H1 (cell line): ENCODE data around the gene MCC. TPM values are rescaled to one million over a fixed set of nuclear protein-coding genes. Genes with fewer than 3 reads are reported as not detected.

Source experiments
- CTCF ChIA-PET: fragments of 300-600 bp; sonication (Branson Sonifier 250); formaldehyde crosslinking; loops from one replicate; lab custom pipeline; 2021; ENCODE audit not compliant: partially characterized antibody; lab: Charles Lee
- POLR2A ChIA-PET: fragments of 300-600 bp; sonication (Branson Sonifier 250); formaldehyde crosslinking; loops from one replicate; lab custom pipeline; 2021; ENCODE audit warnings: inconsistent platforms; ENCODE audit not compliant: partially characterized antibody; lab: Charles Lee
- DNase-seq, 2 experiments: peaks; one replicate each; pipeline versions ENCODE4 v3.0.0 to v3.0.0-alpha.2; 2010 to 2022; ENCODE audit warnings: low spot score in 2 of 2, low read depth in 1 of 2, mixed read lengths in 1 of 2
- FAIRE-seq: peaks from 2 replicates; lab custom pipeline; 2011; peaks lifted over from hg19 to GRCh38; lab: Jason Lieb, UNC
- H2AFZ ChIP-seq: 2 replicates; pipeline ENCODE4 v1.8.1; 2012; ENCODE audit warnings: low read length, inconsistent platforms
- H2AK5ac ChIP-seq: 2 replicates; pipeline ENCODE4 v1.6.1; 2013; ENCODE audit warnings: low read depth, low read length
- H2BK120ac ChIP-seq: replicated peaks from 2 replicates; pipeline ENCODE3; 2013; ENCODE audit warnings: low read depth, low read length, inconsistent platforms
- H2BK12ac ChIP-seq: 2 replicates; pipeline ENCODE4 v1.6.1; 2013; ENCODE audit warnings: low read depth, low read length
- H2BK15ac ChIP-seq: 2 replicates; pipeline ENCODE4 v1.6.1; 2013; ENCODE audit warnings: low read length
- H2BK20ac ChIP-seq: 2 replicates; pipeline ENCODE4 v1.6.1; 2013; ENCODE audit warnings: low read length
- H2BK5ac ChIP-seq: 2 replicates; pipeline ENCODE4 v1.6.1; 2013; ENCODE audit warnings: low read depth, low read length
- H3K14ac ChIP-seq: 2 replicates; pipeline ENCODE4 v1.6.1; 2013; ENCODE audit warnings: inconsistent platforms; ENCODE audit not compliant: insufficient read length
- H3K18ac ChIP-seq: 2 replicates; pipeline ENCODE4 v1.6.1; 2013; ENCODE audit warnings: low read length; ENCODE audit errors: extremely low read depth
- H3K23ac ChIP-seq: 2 replicates; pipeline ENCODE4 v1.6.1; 2013; ENCODE audit warnings: inconsistent platforms; ENCODE audit not compliant: insufficient read length
- H3K23me2 ChIP-seq: 2 replicates; pipeline ENCODE4 v1.6.1; 2013; ENCODE audit warnings: low read depth, low read length
- H3K27ac ChIP-seq: 2 replicates; pipeline ENCODE4 v1.6.1; 2011; ENCODE audit warnings: low read depth, low read length, inconsistent platforms
- H3K27me3 ChIP-seq, 4 experiments: replicated peaks in 1 of 4; 1 replicate in 1 of 4; 2 replicates in 3 of 4; pipeline versions ENCODE4 v1.6.1 to v1.8.1; 2011 to 2013; ENCODE audit warnings: low read length in 3 of 4, mild to moderate bottlenecking in 3 of 4, inconsistent platforms in 2 of 4, mixed read lengths in 2 of 4, moderate library complexity in 1 of 4; ENCODE audit not compliant: control insufficient read depth in 3 of 4, insufficient read depth in 3 of 4; ENCODE audit errors: extremely low read depth in 1 of 4
- H3K36me3 ChIP-seq, 4 experiments: 2 replicates each; pipeline versions ENCODE4 v1.6.1 to v1.8.1; 2011 to 2013; ENCODE audit warnings: mild to moderate bottlenecking in 4 of 4, low read length in 3 of 4, moderate library complexity in 2 of 4, control low read depth in 1 of 4, inconsistent platforms in 1 of 4; ENCODE audit not compliant: insufficient read depth in 4 of 4, control insufficient read depth in 2 of 4
- H3K4ac ChIP-seq: replicated peaks from 2 replicates; pipeline ENCODE3; 2013; ENCODE audit warnings: low read length, low read depth, mixed read lengths, inconsistent platforms; ENCODE audit not compliant: insufficient read length
- H3K4me1 ChIP-seq, 4 experiments: replicated peaks in 1 of 4; 1 replicate in 1 of 4; 2 replicates in 3 of 4; pipeline versions ENCODE4 v1.6.1 to v1.8.1; 2011 to 2013; ENCODE audit warnings: low read length in 3 of 4, inconsistent platforms in 2 of 4, mixed read lengths in 1 of 4; ENCODE audit not compliant: insufficient read depth in 4 of 4, control insufficient read depth in 3 of 4
- H3K4me2 ChIP-seq, 2 experiments: 2 replicates each; pipeline versions ENCODE4 v1.6.1 to v1.8.1; 2011 to 2013; ENCODE audit warnings: low read depth in 2 of 2, low read length in 2 of 2, control low read depth in 1 of 2, inconsistent platforms in 1 of 2, mild to moderate bottlenecking in 1 of 2; ENCODE audit not compliant: insufficient read depth in 1 of 2
- H3K4me3 ChIP-seq, 4 experiments: fragments of 200-600, 300-600 bp in 1 of 4; sonication (generic), shearing (Covaris generic), sonication (Bioruptor Twin) in 1 of 4; 2 replicates each; pipeline versions ENCODE4 v1.5.1 to v1.8.1; 2011 to 2016; ENCODE audit warnings: low read length in 4 of 4, low read depth in 3 of 4, control low read depth in 2 of 4, inconsistent platforms in 2 of 4, mild to moderate bottlenecking in 2 of 4, mixed read lengths in 1 of 4, moderate library complexity in 1 of 4; ENCODE audit not compliant: insufficient read depth in 2 of 4; ENCODE audit errors: extremely low read depth in 1 of 4
- H3K56ac ChIP-seq: replicated peaks from 2 replicates; pipeline ENCODE3; 2013; ENCODE audit warnings: low read depth, mild to moderate bottlenecking, mixed read lengths, low read length, inconsistent platforms; ENCODE audit not compliant: insufficient read length
- H3K79me1 ChIP-seq: 2 replicates; pipeline ENCODE4 v1.6.1; 2013; ENCODE audit warnings: low read depth, low read length, control low read depth
- H3K79me2 ChIP-seq, 2 experiments: 2 replicates each; pipeline versions ENCODE4 v1.6.1 to v1.8.1; 2012 to 2013; ENCODE audit warnings: low read length in 2 of 2, mild to moderate bottlenecking in 2 of 2, inconsistent platforms in 1 of 2; ENCODE audit not compliant: insufficient read depth in 2 of 2, control insufficient read depth in 1 of 2
- H3K9ac ChIP-seq, 4 experiments: replicated peaks in 1 of 4; 1 replicate in 1 of 4; 2 replicates in 3 of 4; pipeline versions ENCODE4 v1.6.1 to v1.8.1; 2011 to 2013; ENCODE audit warnings: low read depth in 3 of 4, low read length in 3 of 4, control low read depth in 2 of 4, mild to moderate bottlenecking in 2 of 4, moderate library complexity in 2 of 4, inconsistent platforms in 1 of 4; ENCODE audit errors: extremely low read depth in 1 of 4
- H3K9me3 ChIP-seq, 2 experiments: 2 replicates each; pipeline versions ENCODE4 v1.6.1 to v1.8.1; 2012 to 2013; ENCODE audit warnings: mild to moderate bottlenecking in 2 of 2, moderate library complexity in 2 of 2, control low read depth in 1 of 2, inconsistent platforms in 1 of 2, low read depth in 1 of 2, low read length in 1 of 2, mixed read lengths in 1 of 2; ENCODE audit not compliant: insufficient read depth in 2 of 2
- H4K20me1 ChIP-seq, 2 experiments: replicated peaks in 1 of 2; 2 replicates each; pipeline versions ENCODE3 to v1.8.1; 2011 to 2013; ENCODE audit warnings: inconsistent platforms in 2 of 2, low read length in 2 of 2, mild to moderate bottlenecking in 1 of 2; ENCODE audit not compliant: insufficient read depth in 2 of 2, control insufficient read depth in 1 of 2
- H4K5ac ChIP-seq: 2 replicates; pipeline ENCODE4 v1.6.1; 2013; ENCODE audit warnings: low read length, low read depth, mixed read lengths, inconsistent platforms; ENCODE audit not compliant: insufficient read length
- H4K8ac ChIP-seq: 2 replicates; pipeline ENCODE4 v1.8.0; 2013; ENCODE audit warnings: mild to moderate bottlenecking, moderate library complexity, low read length, inconsistent platforms; ENCODE audit not compliant: insufficient read depth; ENCODE audit errors: extremely low read depth
- H4K91ac ChIP-seq: replicated peaks from 2 replicates; pipeline ENCODE3; 2013; ENCODE audit warnings: low read length, mixed read lengths, inconsistent platforms; ENCODE audit not compliant: insufficient read length
- CEBPB ChIP-seq: IDR thresholded peaks from 2 replicates; pipeline ENCODE4 v1.6.1; 2012; ENCODE audit warnings: low read depth, low read length
- CHD1 ChIP-seq: IDR thresholded peaks from 2 replicates; pipeline ENCODE4 v1.6.1; 2012; ENCODE audit warnings: low read depth, low read length, improper control_type of control experiment
- EGR1 ChIP-seq: IDR thresholded peaks from 2 replicates; pipeline ENCODE4 v1.6.1; 2011; ENCODE audit warnings: low read depth, low read length, borderline replicate concordance
- GABPA ChIP-seq: IDR thresholded peaks from 2 replicates; pipeline ENCODE4 v1.6.1; 2011; ENCODE audit warnings: mild to moderate bottlenecking, low read length, moderate library complexity, borderline replicate concordance; ENCODE audit not compliant: insufficient read depth
- MAFK ChIP-seq: IDR thresholded peaks from 2 replicates; pipeline ENCODE4 v1.6.1; 2012; ENCODE audit warnings: low read depth, mild to moderate bottlenecking, improper control_type of control experiment, low read length
- POLR2A ChIP-seq, 2 experiments: IDR thresholded peaks; 1 replicate in 1 of 2; 2 replicates in 1 of 2; pipeline ENCODE4 v1.6.1; 2011; ENCODE audit warnings: low read depth in 2 of 2, low read length in 2 of 2, mild to moderate bottlenecking in 2 of 2; ENCODE audit errors: control extremely low read depth in 1 of 2
- RAD21 ChIP-seq, 2 experiments: IDR thresholded peaks in 1 of 2; conservative IDR thresholded peaks in 1 of 2; 2 replicates each; pipeline ENCODE4 v1.6.1; 2011; ENCODE audit warnings: low read depth in 2 of 2, low read length in 2 of 2, improper control_type of control experiment in 1 of 2, inconsistent platforms in 1 of 2, mild to moderate bottlenecking in 1 of 2, moderate library complexity in 1 of 2
- SIN3A ChIP-seq, 2 experiments: IDR thresholded peaks in 1 of 2; conservative IDR thresholded peaks in 1 of 2; 2 replicates each; pipeline ENCODE4 v1.6.1; 2011 to 2012; ENCODE audit warnings: low read length in 2 of 2, improper control_type of control experiment in 1 of 2, low read depth in 1 of 2, mild to moderate bottlenecking in 1 of 2
- SP4 ChIP-seq: IDR thresholded peaks from 2 replicates; pipeline ENCODE4 v1.6.1; 2012; ENCODE audit warnings: low read length, inconsistent platforms
- TAF7 ChIP-seq: optimal IDR thresholded peaks from 2 replicates; pipeline ENCODE3; 2011; ENCODE audit warnings: low read depth, mild to moderate bottlenecking, inconsistent platforms, low read length, moderate library complexity, borderline replicate concordance
- TBP ChIP-seq: IDR thresholded peaks from 2 replicates; pipeline ENCODE4 v1.6.1; 2011; ENCODE audit warnings: low read depth, low read length, improper control_type of control experiment
- WGBS, 2 experiments: shearing (Covaris generic) in 1 of 2; methylation state at CpG; one replicate each; pipeline versions ENCODE4 v1.1.6 to v1.1.7; 2013 to 2015; ENCODE audit warnings: low lambda C conversion rate in 2 of 2, mixed read lengths in 2 of 2, inconsistent platforms in 1 of 2, low coverage in 1 of 2, missing lambda C conversion rate in 1 of 2; ENCODE audit not compliant: insufficient replicate concordance in 2 of 2, insufficient coverage in 1 of 2, insufficient read length in 1 of 2; ENCODE audit errors: extremely low coverage in 1 of 2, missing lambda C conversion rate in 1 of 2; 5-methylcytosine and 5-hydroxymethylcytosine counted together
- polyA plus RNA-seq, 7 experiments: library from polyadenylated mRNA; depleted of rRNA in 3 of 7; stranded (reverse) in 5 of 7; unstranded in 2 of 7; fragments of >200 nt in 5 of 7; fragments of 200-250 nt in 2 of 7; gene quantifications; 1 replicate in 5 of 7; 2 replicates in 1 of 7; 4 replicates in 1 of 7; pipeline versions ENCODE4 v1.2.1 to v1.2.3, GENCODE V29; 2011 to 2013; ENCODE audit warnings: missing spikeins in 2 of 7, mixed read lengths in 2 of 7
- total RNA-seq: library from RNA; stranded (reverse); fragmentation: NEBNext Ultra II Directional; extraction: Animal tissue kit (Norgen Biotek cat#: 25700); gene quantifications from 2 replicates; pipeline ENCODE4 v1.2.1, GENCODE V29; 2021
- TF ChIP-seq, protein P1 (sequence below), 3 experiments: IDR thresholded peaks; 1 replicate in 2 of 3; 2 replicates in 1 of 3; pipeline versions ENCODE4 v1.5.1 to v1.6.1; 2011; ENCODE audit warnings: low read length in 3 of 3, mild to moderate bottlenecking in 3 of 3, inconsistent platforms in 2 of 3, low read depth in 1 of 3, moderate library complexity in 1 of 3; ENCODE audit not compliant: insufficient read depth in 1 of 3; ENCODE audit errors: control extremely low read depth in 1 of 3

MCC gene
- total and polyA plus RNA-seq, 2 of the 8 experiments (the other 6 are each of a cell fraction or from before 2014, with no cell fraction given) = 2.6 to 18.3 TPM

DNA sequence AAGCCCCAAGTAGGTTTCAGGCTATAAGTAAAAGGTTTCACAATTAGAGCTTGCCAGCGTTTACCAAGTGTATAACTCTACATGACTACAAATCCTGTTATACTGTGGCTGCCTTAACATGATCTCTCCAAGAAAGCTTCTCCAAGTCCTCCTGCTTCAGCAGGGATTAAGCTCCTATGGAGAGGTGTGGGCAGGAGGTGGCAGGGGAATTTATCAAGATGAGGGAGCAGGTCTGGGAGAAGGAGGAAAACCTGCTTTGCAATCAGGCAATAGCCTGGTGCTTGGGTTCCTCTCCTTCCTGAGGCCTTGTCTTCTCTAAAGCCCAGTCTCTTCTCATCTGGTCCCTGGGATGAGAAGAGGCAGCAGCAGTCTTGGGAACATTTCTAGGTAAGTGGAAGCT, 188.7 kb downstream of the MCC start:
- no peak overlapping the region for H3K23ac ChIP-seq
- no peak overlapping the region for H3K56ac ChIP-seq
- ChIA-PET POLR2A (no interaction called here), CTCF (no interaction called here)
- H3K14ac ChIP-seq = no peak overlapping the region
- H4K91ac ChIP-seq = no peak overlapping the region
- no peak overlapping the region for H3K9ac ChIP-seq
- H3K27ac ChIP-seq = no peak overlapping the region
- no peak overlapping the region for H2BK15ac ChIP-seq
- FAIRE-seq (no peak), DNase-seq (no peak)
- no peak overlapping the region for H2BK20ac ChIP-seq
- no peak overlapping the region for H2AFZ ChIP-seq
- H3K4me2 ChIP-seq = no peak overlapping the region
- H3K4me3 ChIP-seq = no peak overlapping the region
- no peaks in the 10 kb centered on the region for H4K20me1 ChIP-seq
- H2BK120ac ChIP-seq = no peak overlapping the region
- H3K79me1 ChIP-seq = no peaks in the 10 kb centered on the region
- H3K18ac ChIP-seq = no peak overlapping the region
- H2BK12ac ChIP-seq = no peak overlapping the region
- H3K4ac ChIP-seq = no peak overlapping the region
- H3K79me2 ChIP-seq = no peaks in the 10 kb centered on the region
- H2BK5ac ChIP-seq = no peak overlapping the region
- H3K4me1 ChIP-seq = peaks cover 4 to 6% (median 5%) of the 10 kb centered on the region in 4 experiments; a peak in 6 of 7 replicates
- H2AK5ac ChIP-seq = no peak overlapping the region
- no peak overlapping the region for H4K5ac ChIP-seq
- no peak overlapping the region for H4K8ac ChIP-seq
- H3K23me2 ChIP-seq = peaks cover under 1% of the 10 kb centered on the region; the same call in 1 of the 2 replicates
- peaks cover 0 to 3% (median 0%) of the 10 kb centered on the region in 4 experiments; a peak in 2 of 7 replicates for H3K27me3 ChIP-seq
- 100% methylated on average over 1 of the region's 1 CpG; no CpG with 5 or more reads in 1 of the 2 experiments for WGBS, 2 experiments
- H3K9me3 ChIP-seq = no peaks in the 10 kb centered on the region
- H3K36me3 ChIP-seq = no peaks in the 10 kb centered on the region
- TF ChIP-seq, protein P1, sequence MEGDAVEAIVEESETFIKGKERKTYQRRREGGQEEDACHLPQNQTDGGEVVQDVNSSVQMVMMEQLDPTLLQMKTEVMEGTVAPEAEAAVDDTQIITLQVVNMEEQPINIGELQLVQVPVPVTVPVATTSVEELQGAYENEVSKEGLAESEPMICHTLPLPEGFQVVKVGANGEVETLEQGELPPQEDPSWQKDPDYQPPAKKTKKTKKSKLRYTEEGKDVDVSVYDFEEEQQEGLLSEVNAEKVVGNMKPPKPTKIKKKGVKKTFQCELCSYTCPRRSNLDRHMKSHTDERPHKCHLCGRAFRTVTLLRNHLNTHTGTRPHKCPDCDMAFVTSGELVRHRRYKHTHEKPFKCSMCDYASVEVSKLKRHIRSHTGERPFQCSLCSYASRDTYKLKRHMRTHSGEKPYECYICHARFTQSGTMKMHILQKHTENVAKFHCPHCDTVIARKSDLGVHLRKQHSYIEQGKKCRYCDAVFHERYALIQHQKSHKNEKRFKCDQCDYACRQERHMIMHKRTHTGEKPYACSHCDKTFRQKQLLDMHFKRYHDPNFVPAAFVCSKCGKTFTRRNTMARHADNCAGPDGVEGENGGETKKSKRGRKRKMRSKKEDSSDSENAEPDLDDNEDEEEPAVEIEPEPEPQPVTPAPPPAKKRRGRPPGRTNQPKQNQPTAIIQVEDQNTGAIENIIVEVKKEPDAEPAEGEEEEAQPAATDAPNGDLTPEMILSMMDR (IDR thresholded peaks at IDR 0.05; ENCODE audit: control extremely low read depth in 1 of 3, insufficient read depth in 1 of 3, low read depth in 1 of 3, low read length in 3 of 3) = no peak
- TF ChIP-seq EGR1 (no peak), TBP (no peak), SIN3A (conservative IDR thresholded peaks at IDR 0.05 in 1 of 2, IDR thresholded peaks at IDR 0.05 in 1 of 2; ENCODE audit: low read depth in 1 of 2, low read length in 2 of 2) (no peak), SP4 (no peak), GABPA (no peak), POLR2A (IDR thresholded peaks at IDR 0.05; ENCODE audit: control extremely low read depth in 1 of 2, low read depth in 2 of 2, low read length in 2 of 2) (no peak), RAD21 (IDR thresholded peaks at IDR 0.05 in 1 of 2, conservative IDR thresholded peaks at IDR 0.05 in 1 of 2; ENCODE audit: low read depth in 2 of 2, low read length in 2 of 2) (no peak), MAFK (no peak), TAF7 (no peak), CEBPB (no peak), CHD1 (no peak)
